Right atrium auricular region (tissue), 2 donors: ENCODE results near the gene CDYL2. TPM values are rescaled to one million over a fixed set of nuclear protein-coding genes. Genes with fewer than 3 reads are reported as not detected.

ENCODE experiments used
- DNase-seq: peaks from one replicate; pipeline ENCODE4 v3.0.0-alpha.2; 2019; ENCODE audit warnings: low spot score
- H3K27ac ChIP-seq, 2 donors: fragments of 200-600 bp; sonication (generic); 1 replicate in 1 of 2; 2 replicates in 1 of 2; pipeline ENCODE4 v1.5.1; 2016 to 2019
- H3K27me3 ChIP-seq, 2 donors: fragments of 200-600 bp; sonication (generic); one replicate each; pipeline versions ENCODE4 v1.5.1 to v1.6.0; 2017 to 2019
- H3K36me3 ChIP-seq: fragments of 200-600 bp; sonication (generic); one replicate; pipeline ENCODE4 v1.5.1; 2016
- H3K4me1 ChIP-seq, 2 donors: fragments of 200-600 bp; sonication (generic); one replicate each; pipeline versions ENCODE4 v1.5.1 to v1.6.0; 2017 to 2019
- H3K4me3 ChIP-seq, 2 donors: fragments of 200-600 bp; sonication (generic); 1 replicate in 1 of 2; 2 replicates in 1 of 2; pipeline ENCODE4 v1.5.1; 2017 to 2019; ENCODE audit warnings: mild to moderate bottlenecking in 1 of 2, moderate library complexity in 1 of 2
- H3K9me3 ChIP-seq, 2 donors: fragments of 200-600 bp; sonication (generic); one replicate each; pipeline ENCODE4 v1.5.1; 2019
- CTCF ChIP-seq, 2 donors: fragments of 200-600 bp; sonication (generic); IDR thresholded peaks; one replicate each; pipeline ENCODE4 v1.5.1; 2019; ENCODE audit warnings: antibody characterized with exemption in 2 of 2
- total RNA-seq, 2 donors: library from RNA; depleted of rRNA; stranded (reverse); fragments of >200 nt; gene quantifications; one replicate each; pipeline ENCODE4 v1.1.0, GENCODE V29; 2016

CDYL2 gene
- total RNA-seq, 2 donors from 2014 or later = 1.4 to 2.9 TPM

GRCh38 chr16:80585764-80586163, 218.6 kb downstream of the CDYL2 start:
- no peak for TF ChIP-seq CTCF (IDR thresholded peaks at IDR 0.05)
- Histone ChIP-seq H3K9me3 (no peaks in the 10 kb centered on the region), H3K36me3 (no peaks in the 10 kb centered on the region)

GRCh38 chr16:80583466-80583865, 220.9 kb downstream of the CDYL2 start:
- no peaks in the 10 kb centered on the region for H3K9me3 ChIP-seq
- H3K27me3 ChIP-seq = no peaks in the 10 kb centered on the region
- H3K4me3 ChIP-seq = no peak overlapping the region
- DNase-seq = no peak
- no peaks in the 10 kb centered on the region for H3K36me3 ChIP-seq
- H3K27ac ChIP-seq = no peak overlapping the region
- H3K4me1 ChIP-seq = no peaks in the 10 kb centered on the region
- no peak for TF ChIP-seq CTCF (IDR thresholded peaks at IDR 0.05)

More at GRCh38 chr16:80585764-80586163, 218.6 kb downstream of the CDYL2 start:
- no peaks in the 10 kb centered on the region for H3K4me1 ChIP-seq
- no peak overlapping the region for H3K4me3 ChIP-seq
- H3K27ac ChIP-seq = no peak overlapping the region
- no peaks in the 10 kb centered on the region for H3K27me3 ChIP-seq
- DNase-seq = no peak

- no peak for DNase-seq
- Histone ChIP-seq H3K4me3 (no peak overlapping the region), H3K36me3 (no peaks in the 10 kb centered on the region), H3K9me3 (no peaks in the 10 kb centered on the region), H3K27ac (no peak overlapping the region), H3K27me3 (no peaks in the 10 kb centered on the region), H3K4me1 (no peaks in the 10 kb centered on the region)
- TF ChIP-seq CTCF (IDR thresholded peaks at IDR 0.05) = no peak
These were observed 224.1 kb downstream of the CDYL2 start for GRCh38 chr16:80580109-80580832.

GRCh38 chr16:80577485-80578280, 226.7 kb downstream of the CDYL2 start:
- DNase-seq = no peak
- TF ChIP-seq CTCF (IDR thresholded peaks at IDR 0.05) = no peak
- Histone ChIP-seq H3K27me3 (no peaks in the 10 kb centered on the region), H3K4me3 (no peak overlapping the region), H3K4me1 (no peaks in the 10 kb centered on the region), H3K27ac (no peak overlapping the region), H3K36me3 (no peaks in the 10 kb centered on the region), H3K9me3 (no peaks in the 10 kb centered on the region)

- Histone ChIP-seq H3K4me1 (no peaks in the 10 kb centered on the region), H3K9me3 (no peaks in the 10 kb centered on the region), H3K27me3 (no peaks in the 10 kb centered on the region), H3K27ac (no peak overlapping the region), H3K4me3 (no peak overlapping the region), H3K36me3 (no peaks in the 10 kb centered on the region)
- no peak for TF ChIP-seq CTCF (IDR thresholded peaks at IDR 0.05)
- no peak for DNase-seq
These were observed 228.0 kb downstream of the CDYL2 start for GRCh38 chr16:80576343-80576912.
